ENCODE measurements around the gene U2AF1L4.

- no peak for TF ChIP-seq POLR2A (IDR thresholded peaks at IDR 0.05)
- TF ChIP-seq CTCF (IDR thresholded peaks at IDR 0.05) = no peak
Observed at GRCh38 chr19:35780717-35781116, 35.5 kb upstream of the U2AF1L4 start.

All from sigmoid colon (tissue), 3 donors.